NCI-H345 treated with DMSO at 0.1 percent for 48 hours (cell line): ENCODE data around the gene MOB3A.

ENCODE experiments used
- DNase-seq: peaks from one replicate; lab custom pipeline; 2025; ENCODE audit not compliant: unreplicated experiment; lab: John Stamatoyannopoulos, UW

The MOB3A gene

DNA sequence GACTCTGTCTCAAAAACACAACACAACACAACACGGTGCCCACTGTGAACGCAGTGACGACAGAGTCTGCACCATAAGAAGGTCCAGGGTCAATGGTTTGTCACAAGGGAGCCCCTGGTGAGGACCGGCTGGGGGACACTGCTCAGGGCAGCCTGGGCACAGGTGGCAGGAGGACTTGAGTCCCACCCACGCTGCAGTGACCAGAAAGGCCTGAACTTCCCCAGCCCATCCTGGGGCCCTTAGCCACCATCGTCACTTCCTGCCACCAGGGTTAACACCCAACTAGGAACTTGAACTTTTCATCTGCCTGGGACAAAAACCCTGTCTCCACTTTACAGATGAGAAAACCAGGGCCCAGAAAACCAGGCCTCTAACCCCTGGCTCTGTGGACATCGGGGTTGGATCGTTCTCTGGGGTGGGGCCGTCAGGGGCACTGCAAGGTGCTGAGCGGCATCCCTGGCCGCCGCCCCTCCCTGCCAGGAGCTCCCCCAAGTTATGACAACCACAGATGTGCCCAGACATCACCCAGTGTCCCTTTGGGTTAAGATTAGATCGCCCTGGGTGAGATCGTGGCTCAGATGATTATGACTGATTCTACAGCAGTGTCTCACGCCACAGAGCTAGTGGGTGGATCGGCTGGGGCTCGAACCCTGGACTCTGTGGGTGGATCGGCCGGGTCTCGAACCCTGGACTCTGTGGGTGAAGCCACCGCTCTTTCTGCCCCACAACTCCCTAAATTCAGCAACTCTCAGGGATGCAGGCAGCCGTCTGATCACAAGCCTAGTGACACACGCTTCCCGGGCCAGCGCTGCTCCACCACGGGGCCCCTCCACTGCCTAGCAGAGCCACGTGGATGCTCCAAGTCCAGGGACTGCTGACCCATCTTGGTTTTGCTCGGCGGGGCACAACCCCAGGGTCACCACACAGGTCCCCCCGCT is 14.0 kb downstream of the MOB3A start:
- DNase-seq = no peak

DNA sequence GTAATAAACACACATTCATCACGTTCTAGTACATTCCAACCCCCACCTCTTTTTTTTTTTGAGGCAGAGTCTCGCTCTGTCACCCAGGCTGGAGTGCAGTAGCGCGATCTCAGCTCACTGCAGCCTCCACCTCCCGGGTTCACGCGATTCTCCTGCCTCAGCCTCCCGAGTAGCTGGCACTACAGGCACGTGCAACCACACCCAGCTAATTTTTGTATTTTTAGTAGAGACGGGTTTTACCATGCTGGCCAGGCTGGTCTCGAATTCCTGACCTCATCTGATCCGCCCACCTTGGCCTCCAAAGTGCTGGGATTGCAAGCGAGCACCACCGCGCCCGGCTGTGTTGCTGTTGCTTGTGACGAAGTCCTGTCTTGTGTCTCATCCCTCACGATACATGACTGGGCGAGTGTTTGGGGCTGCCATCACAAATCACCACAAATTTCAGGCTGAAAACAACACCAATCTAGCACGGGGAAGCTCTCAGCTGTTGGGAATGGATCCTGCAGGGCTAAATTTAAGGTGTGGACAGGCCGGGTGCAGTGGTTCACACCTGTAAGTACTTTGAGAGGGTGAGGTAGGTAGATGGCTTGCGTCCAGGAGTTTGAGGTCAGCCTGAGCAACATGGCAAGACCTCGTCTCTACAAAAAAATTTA is 15.7 kb downstream of the MOB3A start:
- no peak for DNase-seq

DNA sequence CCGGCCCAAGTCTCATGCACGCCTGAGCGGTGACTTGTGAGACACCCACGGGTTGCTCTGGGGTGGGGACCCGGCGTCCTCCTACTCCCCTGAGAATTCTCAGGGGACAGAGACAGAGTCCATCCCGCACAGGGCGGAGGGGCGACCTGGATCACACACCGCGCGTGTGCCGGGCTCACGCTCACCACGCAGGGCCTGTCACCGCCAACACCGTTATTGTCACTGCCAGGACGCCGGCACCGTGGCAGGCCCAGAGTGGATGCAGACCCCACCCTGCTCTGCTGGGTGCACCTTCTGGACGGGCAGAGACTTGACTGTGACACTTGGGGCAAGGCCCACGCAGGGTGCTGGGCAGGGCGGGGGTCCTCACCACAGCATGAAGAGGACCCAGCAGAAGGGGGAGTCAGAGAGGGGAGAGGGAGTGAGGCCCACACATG is 16.2 kb downstream of the MOB3A start:
- DNase-seq = no peak

DNA sequence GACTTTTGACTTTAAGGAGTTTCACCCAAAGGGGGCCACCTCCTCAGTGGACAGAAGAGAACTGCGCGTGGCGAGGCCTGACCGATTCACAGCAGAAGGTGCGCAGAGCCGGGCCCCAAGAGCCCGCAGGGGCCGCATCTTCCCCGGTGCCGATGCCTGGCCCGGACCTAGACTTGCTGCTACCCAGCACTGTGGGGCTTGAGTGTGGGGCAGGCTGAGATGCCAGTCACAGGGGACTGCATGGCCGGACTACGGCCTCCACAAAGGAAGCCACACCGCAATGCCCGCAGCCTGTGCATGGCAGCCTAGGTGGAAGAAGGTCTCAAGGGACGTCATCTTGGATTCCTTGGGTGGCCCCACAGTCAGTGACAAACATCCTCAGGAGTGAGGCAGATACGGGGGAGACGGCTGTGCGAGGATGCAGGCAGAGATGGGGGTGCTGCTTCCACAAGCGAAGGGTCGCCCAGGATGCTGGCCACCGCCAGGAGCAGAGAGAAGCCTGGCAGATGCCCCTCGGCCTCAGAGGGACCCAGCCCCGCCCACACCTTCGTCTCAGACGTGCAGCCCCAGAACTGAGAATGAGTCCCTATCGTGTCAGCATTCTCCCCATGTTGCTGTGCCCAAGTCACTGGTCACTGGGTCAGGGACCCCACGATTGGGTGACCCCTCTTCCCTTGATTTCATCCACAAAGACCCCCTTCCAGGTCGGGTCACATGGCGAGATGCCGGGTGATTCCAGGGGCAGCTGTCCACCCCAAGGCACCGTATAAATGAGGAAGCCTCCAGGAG is 16.9 kb downstream of the MOB3A start:
- DNase-seq = no peak

DNA sequence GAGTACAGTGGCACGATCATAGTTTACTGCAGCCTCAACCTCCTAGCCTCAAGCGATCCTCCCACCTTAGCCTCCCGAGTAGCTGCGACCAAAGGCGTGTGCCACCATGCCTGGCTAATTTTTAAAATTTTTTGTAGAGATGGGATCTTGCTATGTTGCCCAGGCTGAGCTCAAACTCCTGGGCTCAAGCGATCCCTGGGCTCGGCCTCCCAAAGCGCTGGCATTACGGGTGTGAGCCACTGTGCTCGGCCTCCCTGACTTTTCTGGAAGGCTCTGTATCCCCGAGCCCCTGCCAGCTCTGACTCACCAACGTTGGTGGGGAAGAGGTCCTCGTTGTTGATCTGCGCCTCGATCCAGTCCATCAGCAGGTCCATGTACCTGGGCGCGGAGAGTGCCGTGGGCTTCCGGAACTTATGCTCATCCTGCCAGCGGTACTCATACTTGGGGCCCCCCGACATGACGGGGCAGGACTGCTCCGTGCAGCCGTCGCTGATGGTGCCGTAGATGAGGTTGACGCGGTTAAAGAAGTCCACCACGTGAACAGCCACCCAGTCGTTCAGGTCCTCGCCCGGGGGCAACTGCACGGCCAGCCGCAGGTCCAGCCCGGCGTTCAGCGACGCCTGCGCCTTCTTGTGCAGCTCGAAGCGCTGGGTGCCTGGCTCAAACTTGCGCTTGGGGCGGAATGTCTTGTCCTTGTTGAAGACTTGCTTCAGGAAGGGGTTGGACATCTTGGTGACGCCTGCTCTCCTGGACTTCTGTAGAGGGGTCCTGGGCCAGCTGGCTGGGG is 18.1 kb downstream of the MOB3A start:
- no peak for DNase-seq

DNA sequence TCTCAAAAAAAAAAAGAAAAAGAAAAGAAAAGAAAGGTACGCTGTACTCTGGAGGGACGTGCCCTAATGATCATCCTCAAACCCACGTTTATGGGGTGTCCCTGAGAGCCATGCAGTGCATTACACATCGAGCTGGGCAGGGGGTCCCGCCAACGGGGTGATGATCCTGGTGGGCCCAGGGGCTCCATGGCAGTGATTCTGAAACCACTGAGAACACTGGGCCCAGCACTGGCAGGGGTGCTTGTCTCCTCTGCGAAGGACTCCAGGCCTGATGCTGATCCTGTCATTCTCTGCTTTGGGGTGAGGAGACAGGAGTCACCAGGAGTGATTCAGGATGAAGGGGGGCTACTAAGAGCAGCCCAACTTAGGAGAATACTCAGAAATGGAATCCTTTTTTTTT is 18.7 kb downstream of the MOB3A start:
- no peak for DNase-seq

DNA sequence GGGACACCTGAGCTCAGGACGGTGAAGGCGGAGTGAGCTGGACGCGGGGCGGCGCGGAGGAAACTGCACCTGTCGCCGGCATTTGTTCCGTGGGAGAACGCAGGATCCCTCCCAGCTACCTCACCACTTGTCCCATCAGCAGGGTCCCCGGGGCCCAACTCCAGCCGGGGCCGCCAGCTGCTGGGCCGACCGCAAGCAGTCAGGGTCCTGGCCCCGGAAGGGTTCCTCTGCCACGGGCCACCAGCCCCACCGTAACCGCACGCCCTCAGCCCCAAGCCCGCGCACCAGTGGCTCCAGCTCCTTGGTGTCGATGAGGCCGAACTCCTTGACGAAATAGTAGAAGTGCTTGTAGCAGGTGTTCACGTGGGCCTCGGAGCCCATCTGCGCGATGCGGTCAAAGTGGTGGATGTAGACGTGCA is 19.6 kb downstream of the MOB3A start:
- DNase-seq = no peak

DNA sequence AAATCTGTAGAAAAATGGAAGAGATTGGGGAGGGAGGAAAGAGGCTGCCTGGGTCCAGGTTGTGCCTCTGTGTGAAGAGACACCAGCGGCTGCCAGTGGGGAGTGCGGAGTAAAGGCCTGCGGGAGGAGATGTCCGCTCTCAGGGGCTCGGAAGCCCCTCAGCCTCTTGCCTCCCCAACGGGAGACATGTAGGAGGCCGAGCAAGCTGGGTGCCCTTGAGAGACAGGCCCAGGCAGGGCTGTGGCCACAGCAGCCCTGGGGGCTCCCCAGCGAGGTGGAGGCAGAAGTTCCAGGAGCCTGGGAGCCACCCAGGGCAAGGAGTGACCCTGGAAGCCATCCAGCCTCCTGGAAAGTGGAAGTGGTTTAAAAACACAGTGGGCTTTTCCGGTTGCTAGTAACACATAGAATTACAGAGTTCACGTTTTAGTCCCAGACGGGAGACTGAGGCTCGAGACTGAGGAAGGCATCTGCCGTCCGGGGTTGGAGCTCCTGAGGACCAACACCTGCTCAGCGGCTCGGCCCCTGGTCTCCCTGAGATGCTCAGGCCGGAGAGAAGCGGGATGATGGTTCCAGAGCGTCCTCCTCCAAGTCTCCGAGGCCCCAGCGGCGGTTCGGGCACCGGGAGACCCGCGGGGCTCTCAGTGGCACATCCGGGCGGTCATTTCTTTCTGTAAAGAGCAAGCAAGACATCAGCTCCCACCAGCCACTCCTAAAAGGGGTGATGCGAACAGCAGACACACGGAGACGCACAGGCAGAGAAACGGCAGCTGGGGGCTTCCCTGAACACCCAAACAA is 23.2 kb downstream of the MOB3A start:
- DNase-seq = no peak

DNA sequence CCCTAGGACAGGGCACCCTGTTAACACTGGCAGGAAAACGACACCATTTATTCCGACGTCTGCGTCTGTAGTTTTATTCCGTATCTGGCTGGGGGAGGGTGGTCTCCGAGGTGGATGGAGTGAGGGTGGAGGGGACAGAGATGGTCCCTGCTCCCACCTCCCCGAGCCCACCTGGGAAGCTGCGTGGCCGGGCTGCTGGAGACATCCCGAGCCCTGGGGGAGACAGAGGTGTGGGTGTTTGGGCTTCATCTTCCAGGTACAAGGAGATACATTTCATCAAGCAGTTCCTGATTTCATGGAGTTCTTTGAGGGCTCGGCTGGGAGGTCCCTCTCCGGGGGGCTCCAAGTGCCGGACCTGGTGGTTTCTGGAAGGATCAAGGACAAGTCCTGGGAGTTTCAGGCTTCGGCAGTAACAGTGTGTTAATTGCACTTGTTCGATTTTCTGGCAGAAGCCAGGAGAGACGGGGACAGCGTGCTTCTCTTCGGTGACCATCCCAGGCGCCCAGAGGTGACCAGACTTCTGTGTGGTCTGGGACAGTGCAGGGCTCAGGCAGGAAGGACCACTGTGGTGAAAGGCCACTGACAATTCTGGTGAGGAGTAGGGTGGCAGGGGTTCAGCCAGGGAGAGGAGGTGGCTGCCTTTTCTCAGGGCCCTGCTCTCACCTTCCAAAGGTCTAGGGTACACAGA is 25.0 kb downstream of the MOB3A start:
- DNase-seq = no peak

DNA sequence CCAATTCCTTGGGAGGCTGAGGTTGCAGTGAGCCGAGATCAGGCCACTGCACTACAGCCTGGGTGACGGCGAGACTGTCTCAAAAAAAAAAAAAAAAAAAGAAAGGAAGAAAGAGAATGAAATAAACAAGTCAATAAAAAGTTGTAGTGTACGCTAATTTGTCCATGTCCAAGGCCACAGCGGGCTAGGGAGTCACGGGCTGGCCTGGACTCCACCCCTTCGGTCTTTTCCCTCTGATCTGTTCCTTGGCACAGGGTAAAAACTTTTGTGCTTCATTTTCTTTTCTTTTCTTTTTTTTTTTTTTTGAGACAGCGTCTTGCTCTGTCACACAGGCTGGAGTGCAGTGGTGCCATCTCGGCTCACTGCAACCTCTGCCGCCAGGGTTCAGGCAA is 25.7 kb downstream of the MOB3A start:
- no peak for DNase-seq

DNA sequence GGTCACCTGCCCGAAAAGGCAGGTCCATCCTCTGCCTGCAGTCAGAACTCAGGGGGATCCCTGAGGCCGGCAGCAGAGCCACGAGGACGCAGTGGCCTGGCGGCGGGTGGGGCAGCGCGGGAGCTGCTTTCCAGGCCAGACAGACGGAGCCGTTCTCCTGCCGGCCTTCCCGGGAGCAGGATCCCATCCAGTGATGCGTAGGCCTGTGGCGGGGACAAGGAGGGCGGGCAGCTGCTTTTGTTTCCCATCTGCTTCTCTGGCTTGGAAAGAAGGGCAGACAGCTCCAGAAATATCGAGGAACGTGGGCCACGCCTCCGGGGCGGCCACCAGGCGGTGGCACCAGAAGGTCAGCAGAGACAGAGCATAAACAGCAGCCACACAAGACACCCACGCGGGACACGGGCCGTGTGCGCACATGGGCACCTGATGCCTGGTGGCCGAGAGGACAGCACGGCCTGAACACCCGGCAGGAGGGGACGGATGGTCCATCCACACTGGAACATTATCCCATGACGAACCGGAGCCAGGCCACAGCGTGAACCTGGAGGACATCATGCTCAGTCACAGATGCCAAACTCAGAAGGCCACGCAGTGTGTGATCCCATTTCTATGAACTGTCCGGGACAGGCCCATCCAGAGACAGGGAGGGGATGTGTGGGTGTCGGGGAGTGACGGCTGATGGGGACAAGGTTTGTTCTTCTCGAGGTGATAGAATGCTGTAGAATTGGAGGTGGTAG is 31.2 kb downstream of the MOB3A start:
- DNase-seq = no peak

DNA sequence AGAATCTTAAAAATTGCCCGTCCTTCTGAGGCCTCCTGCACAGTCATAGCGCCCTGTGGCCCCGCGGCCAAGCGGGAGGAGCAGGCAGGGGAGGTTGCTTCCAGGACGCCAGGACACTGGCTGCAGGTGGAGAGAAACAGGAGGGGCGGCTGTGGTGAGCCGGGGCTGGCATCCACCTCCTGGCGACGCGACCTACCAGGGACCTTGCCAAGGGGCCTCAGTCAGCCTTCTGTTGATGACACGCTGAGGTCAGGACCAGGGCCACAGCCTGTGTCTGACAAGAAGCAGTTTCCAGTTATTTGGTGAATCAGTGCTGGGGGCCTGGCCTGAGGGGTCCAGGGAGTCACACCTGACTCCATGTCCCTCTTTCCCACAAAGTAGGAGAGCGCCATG is 31.7 kb downstream of the MOB3A start:
- DNase-seq = no peak

DNA sequence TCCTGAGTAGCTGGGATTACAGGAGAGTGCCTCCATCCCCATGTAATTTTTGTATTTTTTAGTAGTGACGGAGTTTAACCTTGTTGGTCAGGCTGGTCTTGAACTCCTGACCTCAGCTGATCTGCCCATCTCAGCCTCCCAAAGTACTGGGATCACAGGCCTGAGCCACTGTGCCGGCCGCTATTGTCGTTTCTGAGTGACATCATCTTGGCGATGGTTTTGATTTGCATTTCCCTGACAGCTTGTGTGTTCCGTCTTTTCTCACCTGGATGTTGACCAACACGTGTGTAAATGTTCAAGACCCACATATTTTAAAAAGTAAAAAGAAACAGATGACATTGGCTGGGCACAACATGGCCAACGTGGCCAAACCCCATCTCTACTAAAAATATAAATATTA is 32.3 kb downstream of the MOB3A start:
- DNase-seq = no peak

DNA sequence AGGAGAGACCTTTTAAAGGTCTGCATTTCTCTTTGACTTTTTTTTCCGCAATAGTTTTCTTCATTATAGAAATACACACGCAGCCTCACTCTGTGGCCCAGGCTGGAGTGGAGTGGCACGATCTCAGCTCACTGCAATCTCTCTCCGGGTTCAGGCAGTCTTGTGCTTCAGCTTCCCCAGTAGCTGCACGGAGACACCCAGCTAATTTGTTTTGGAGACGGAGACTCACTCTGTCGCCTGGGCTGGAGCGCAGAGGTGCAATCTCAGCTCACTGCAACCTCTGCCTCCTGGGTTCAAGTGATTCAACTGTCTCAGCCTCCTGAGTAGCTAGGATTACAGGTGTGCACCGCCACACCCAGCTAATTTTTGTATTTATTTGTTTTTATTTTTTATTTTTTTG is 33.4 kb downstream of the MOB3A start:
- no peak for DNase-seq

DNA sequence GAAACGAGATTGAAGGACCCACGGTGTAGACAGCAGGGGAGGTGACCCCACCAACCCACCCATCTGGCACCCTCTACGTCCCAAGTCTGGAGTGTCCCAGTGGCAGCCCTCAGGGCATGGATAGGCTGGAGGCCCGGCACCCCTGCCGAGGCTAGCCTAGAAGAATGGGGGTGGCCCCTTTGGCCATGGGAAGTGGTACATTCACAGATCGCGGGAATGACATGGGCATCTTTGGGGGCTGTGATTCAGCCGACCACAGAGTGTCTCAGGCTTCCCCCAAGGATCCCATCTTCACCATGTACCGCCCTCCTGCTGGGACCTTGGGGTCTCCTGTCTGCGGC is 33.8 kb downstream of the MOB3A start:
- DNase-seq = no peak

DNA sequence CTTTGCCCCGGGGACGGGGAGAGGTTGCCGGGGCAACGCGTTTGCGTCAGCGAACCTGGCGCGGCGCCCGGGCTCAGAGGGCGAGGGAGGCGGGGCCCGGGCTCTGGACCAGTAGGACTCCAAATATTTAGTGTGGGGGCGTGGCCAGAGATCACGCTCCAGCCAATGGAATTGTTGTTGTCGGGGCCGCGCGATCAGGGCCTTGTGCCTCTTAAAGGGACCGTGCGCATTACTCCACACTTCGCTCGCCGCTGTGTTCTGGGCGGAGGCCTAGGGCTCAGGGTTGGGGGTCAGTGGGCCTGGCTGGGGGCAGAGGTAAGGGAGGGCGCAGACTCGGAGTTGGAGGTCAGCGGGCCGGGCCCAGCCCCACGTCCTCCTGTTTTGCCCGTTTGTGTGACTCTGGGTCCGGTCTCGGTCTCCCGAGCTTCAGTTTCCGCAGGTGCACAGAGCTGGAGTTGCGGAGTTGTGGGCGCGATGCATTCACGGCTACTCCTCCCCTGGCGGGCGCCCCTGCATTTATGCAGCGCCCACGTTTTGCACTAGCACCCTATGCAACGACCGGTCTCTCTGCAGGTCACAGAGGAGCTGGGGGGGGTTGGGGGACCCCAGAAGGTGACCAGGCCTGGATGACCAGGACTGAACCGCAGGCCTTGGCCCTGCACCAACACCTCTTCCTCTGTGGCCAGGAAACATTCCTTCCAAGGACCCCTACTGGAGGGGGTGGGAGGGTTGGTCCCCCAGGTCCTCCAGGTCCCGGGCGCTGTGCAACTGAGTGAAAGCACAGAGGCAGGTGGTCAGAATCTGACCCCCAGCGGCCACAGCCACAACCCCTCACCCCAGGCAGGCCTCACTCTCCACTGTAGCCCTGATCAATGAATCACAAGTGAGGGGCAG is 34.4 kb downstream of the MOB3A start:
- DNase-seq = peak; percentile 99

DNA sequence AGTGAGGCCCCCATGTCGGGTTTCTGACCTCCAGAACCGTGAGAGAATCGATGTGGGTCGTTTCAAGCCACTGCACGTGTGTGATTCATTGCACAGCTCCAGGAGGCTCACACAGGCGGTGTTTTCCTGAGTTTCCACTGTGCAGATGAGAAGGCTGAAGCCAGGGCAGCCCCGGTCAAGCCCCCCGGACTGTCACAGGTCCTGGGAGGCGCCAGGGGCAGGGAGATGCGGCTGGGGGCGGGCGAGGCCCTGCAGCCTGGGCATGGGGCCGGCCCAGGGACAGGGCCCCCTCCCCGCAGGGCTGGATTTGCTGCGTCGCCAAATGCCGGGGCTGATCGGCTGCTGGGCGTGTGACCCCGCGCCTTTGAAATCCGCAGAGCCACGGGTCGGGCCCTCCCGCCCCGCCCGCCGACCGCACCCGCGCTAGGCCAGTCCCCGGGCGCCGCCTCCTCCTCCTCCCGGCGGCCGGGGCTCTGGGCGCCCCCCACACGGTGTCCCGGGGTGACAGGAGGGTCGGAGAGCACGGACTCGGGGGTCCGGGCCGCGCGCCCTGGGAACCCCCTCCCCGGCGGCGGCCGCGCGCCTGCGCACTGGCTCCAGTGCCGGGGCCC is 35.1 kb downstream of the MOB3A start:
- no peak for DNase-seq
